HG02678 (cell line): Measurements from ENCODE around the gene MSMP.

Experiments used
- ATAC-seq: cut with Tn5 transposase; IDR thresholded peaks from one replicate; pipeline ENCODE4 v1.9.1; 2021; ENCODE audit warnings: mild to moderate bottlenecking, moderate library complexity; ENCODE audit not compliant: unreplicated experiment

MSMP gene

GRCh38 chr9:35725362-35725761 lies 28.7 kb downstream of the MSMP start:
- no peak for ATAC-seq

GRCh38 chr9:35723908-35724307 lies 30.2 kb downstream of the MSMP start:
- no peak for ATAC-seq

- no peak for ATAC-seq
These were observed 30.6 kb downstream of the MSMP start for GRCh38 chr9:35723426-35723825.

GRCh38 chr9:35719546-35719945 lies 34.5 kb downstream of the MSMP start:
- no peak for ATAC-seq

- no peak for ATAC-seq
These were observed 35.2 kb downstream of the MSMP start for GRCh38 chr9:35718721-35719511.

- ATAC-seq = no peak
These were observed 36.8 kb downstream of the MSMP start for GRCh38 chr9:35717132-35717870.

- ATAC-seq = no peak
These were observed 37.8 kb downstream of the MSMP start for GRCh38 chr9:35716230-35716629.

GRCh38 chr9:35714579-35715252 lies 39.4 kb downstream of the MSMP start:
- no peak for ATAC-seq

GRCh38 chr9:35714123-35714522 lies 40.0 kb downstream of the MSMP start:
- no peak for ATAC-seq

- no peak for ATAC-seq
These were observed 40.5 kb downstream of the MSMP start for GRCh38 chr9:35713578-35713977.

- ATAC-seq = no peak
These were observed 41.2 kb downstream of the MSMP start for GRCh38 chr9:35712762-35713400.

- ATAC-seq = no peak
These were observed 42.3 kb downstream of the MSMP start for GRCh38 chr9:35711501-35712428.

- ATAC-seq = no peak
These were observed 43.1 kb downstream of the MSMP start for GRCh38 chr9:35710818-35711500.

- ATAC-seq = no peak
These were observed 45.9 kb downstream of the MSMP start for GRCh38 chr9:35708146-35708545.

GRCh38 chr9:35706951-35707350 lies 47.1 kb downstream of the MSMP start:
- ATAC-seq = no peak

GRCh38 chr9:35705836-35706430 lies 48.1 kb downstream of the MSMP start:
- no peak for ATAC-seq

GRCh38 chr9:35705372-35705771 lies 48.7 kb downstream of the MSMP start:
- ATAC-seq = no peak

- no peak for ATAC-seq
These were observed 50.0 kb downstream of the MSMP start for GRCh38 chr9:35703906-35704672.
